HG03103 (cell line): Measurements from ENCODE around the gene IL3.

Experiments used
- ATAC-seq: cut with Tn5 transposase; IDR thresholded peaks from one replicate; pipeline ENCODE4 v1.9.1; 2021; ENCODE audit warnings: low read depth; ENCODE audit not compliant: unreplicated experiment

The IL3 gene

DNA sequence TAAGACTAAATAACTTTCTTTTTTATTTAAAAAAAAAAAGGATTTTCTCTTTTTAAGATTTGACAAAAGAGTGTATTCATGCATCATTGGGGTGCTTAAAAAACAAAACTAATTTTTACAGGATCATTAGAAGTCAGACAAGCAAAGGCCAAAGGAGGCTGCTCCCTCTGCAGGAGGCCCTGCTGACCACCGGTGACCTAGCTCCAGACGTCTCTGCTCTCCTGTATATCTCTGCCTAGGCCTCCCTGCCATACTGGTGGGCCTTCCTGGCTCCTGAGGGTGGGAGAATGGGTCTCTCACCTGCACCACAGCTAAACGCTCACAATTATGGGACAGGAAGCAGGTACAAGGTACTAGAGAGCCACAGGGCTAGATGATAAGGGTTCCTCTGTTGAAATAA lies 49.7 kb downstream of the IL3 start:
- ATAC-seq: no peak

DNA sequence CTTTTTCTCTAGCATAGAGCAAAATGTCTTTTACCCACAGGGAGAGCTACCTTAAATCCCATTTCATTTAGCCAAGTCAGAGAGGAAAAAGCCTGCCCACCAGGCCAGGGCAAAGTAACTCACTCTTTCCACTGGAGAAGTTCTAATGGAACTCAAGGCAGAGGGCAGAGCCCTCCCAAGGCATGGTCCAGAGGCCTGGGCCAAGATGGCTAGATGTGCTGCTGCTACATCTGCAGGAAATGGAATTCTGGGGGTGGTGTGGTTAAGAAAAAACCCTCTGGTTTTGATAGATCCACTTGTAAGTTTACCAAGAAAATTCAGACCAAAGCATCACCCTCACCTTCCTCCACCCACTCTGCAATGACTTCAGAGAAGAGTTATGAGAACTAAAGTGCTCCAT lies 50.5 kb downstream of the IL3 start:
- no peak for ATAC-seq

DNA sequence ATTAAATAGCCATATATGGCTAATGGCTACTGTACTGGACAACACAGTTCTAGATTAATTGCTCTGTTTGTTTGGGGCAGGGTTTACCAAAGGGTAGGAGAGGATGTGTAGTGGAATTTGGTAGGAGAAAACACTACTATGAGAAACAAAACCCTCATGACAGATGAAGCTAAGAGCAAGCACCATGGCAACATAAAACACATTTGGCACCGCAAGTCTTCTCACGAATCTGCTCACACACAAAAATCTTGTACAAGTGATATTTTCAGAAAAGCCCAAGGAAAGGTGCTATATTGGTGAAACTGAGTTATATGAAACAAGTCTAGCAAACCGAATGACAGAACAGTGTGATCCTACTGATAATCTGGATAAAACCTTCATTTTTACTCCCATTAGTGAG lies 51.7 kb downstream of the IL3 start:
- no peak for ATAC-seq
